Purkinje cell (primary cell): ENCODE data around the gene SHE. TPM values are rescaled to one million over a fixed set of nuclear protein-coding genes. Genes with fewer than 3 reads are reported as not detected.

Source experiments
- polyA plus RNA-seq: library from polyadenylated mRNA; unstranded; fragments of >200 nt; fragmentation: Nextera tagmentation; gene quantifications from 2 replicates; pipeline ENCODE4 v1.2.1, GENCODE V29; 2014

The SHE gene
- polyA plus RNA-seq = not detected in 2 replicates

GRCh38 chr1:154502066-154502743 lies at the start of gene SHE, which contains the start of gene TDRD10:
Gene SHE (minus strand): TSS chr1:154502412. CDS start chr1:154502026, 386 bp downstream.
Gene TDRD10 (plus strand): TSS chr1:154502219. CDS start chr1:154506904, 4,685 bp downstream.

Other genes starting within 250 kb of the SHE start
- gene HAX1, start 229.8 kb downstream of the SHE start, polyA plus RNA-seq = 138 and 143 TPM in 2 replicates
- gene AQP10, start 181.3 kb downstream of the SHE start, polyA plus RNA-seq = not detected in 2 replicates
- gene ATP8B2, start 176.9 kb downstream of the SHE start, polyA plus RNA-seq = 2.0 and 2.6 TPM in 2 replicates
- 0.08 TPM in 1 of 2 replicates, not detected in the other for gene IL6R, start 97.1 kb downstream of the SHE start, polyA plus RNA-seq
- not detected in 2 replicates for gene TDRD10, start 193 bp downstream of the SHE start, polyA plus RNA-seq
- 52.2 and 56.9 TPM in 2 replicates for gene UBE2Q1, start 56.2 kb upstream of the SHE start, polyA plus RNA-seq
- 3.7 and 5.9 TPM in 2 replicates for gene CHRNB2, start 65.4 kb upstream of the SHE start, polyA plus RNA-seq
- gene ADAR, start 105.8 kb upstream of the SHE start, polyA plus RNA-seq = 19.5 and 25.8 TPM in 2 replicates